ENCODE measurements around the gene RBBP4.

Gene RBBP4

GRCh38 chr1:32719681-32720275 is 68.8 kb downstream of the RBBP4 start:
- DNase-seq (ENCODE audit: low read depth), result no peak

GRCh38 chr1:32724678-32725614 is 73.9 kb downstream of the RBBP4 start:
- no peak for DNase-seq (ENCODE audit: low read depth)

GRCh38 chr1:32725615-32725982 is 74.6 kb downstream of the RBBP4 start:
- DNase-seq (ENCODE audit: low read depth), result no peak

GRCh38 chr1:32727876-32728275 is 76.9 kb downstream of the RBBP4 start:
- DNase-seq (ENCODE audit: low read depth), result no peak

- DNase-seq (ENCODE audit: low read depth), result no peak
Measured at GRCh38 chr1:32728413-32729077, 77.5 kb downstream of the RBBP4 start.

- no peak for DNase-seq (ENCODE audit: low read depth)
Measured at GRCh38 chr1:32729254-32730046, 78.4 kb downstream of the RBBP4 start.

- DNase-seq (ENCODE audit: low read depth), result no peak
Measured at GRCh38 chr1:32733582-32734321, 82.7 kb downstream of the RBBP4 start.
